ENCODE results near the gene AGO1.

DNA sequence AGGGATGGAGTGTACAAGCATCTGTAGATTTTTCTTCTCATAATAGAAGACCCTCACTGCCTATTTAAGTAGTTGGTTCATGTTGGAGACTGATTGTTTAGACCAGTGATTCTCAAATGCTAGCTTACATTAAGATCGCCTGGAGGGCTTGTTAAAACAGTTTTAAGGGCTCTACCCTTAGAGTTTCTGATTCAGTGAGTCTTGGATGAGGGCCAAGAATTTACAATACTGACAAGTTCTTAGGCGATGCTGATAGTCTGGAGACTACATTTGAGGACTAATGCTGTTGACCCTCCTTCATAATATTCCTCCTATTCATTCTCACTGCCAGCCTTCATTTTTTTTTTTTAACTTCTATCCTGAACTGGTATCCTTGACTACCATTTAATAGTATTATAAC lies 32.7 kb downstream of the AGO1 start:
- no peak for TF ChIP-seq POLR2A (IDR thresholded peaks at IDR 0.05)
- TF ChIP-seq, protein P1, sequence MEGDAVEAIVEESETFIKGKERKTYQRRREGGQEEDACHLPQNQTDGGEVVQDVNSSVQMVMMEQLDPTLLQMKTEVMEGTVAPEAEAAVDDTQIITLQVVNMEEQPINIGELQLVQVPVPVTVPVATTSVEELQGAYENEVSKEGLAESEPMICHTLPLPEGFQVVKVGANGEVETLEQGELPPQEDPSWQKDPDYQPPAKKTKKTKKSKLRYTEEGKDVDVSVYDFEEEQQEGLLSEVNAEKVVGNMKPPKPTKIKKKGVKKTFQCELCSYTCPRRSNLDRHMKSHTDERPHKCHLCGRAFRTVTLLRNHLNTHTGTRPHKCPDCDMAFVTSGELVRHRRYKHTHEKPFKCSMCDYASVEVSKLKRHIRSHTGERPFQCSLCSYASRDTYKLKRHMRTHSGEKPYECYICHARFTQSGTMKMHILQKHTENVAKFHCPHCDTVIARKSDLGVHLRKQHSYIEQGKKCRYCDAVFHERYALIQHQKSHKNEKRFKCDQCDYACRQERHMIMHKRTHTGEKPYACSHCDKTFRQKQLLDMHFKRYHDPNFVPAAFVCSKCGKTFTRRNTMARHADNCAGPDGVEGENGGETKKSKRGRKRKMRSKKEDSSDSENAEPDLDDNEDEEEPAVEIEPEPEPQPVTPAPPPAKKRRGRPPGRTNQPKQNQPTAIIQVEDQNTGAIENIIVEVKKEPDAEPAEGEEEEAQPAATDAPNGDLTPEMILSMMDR (IDR thresholded peaks at IDR 0.05) = no peak
- TF ChIP-seq EP300 (IDR thresholded peaks at IDR 0.05) = no peak

All from tibial nerve (tissue), 4 donors.